ENCODE data around the gene HIPK1.

- no peak for TF ChIP-seq POLR2AphosphoS5 (IDR thresholded peaks at IDR 0.05; ENCODE audit: insufficient read depth in 1 of 2, low read depth in 1 of 2)
- no peak for TF ChIP-seq POLR2A (IDR thresholded peaks at IDR 0.05)
These were observed 17.0 kb downstream of the HIPK1 start for GRCh38 chr1:113946112-113946511.

All from vagina (tissue), 2 donors.